Ureter (tissue), 1 donor: ENCODE data around the gene CDK9. TPM values are rescaled to one million over a fixed set of nuclear protein-coding genes. Genes with fewer than 3 reads are reported as not detected.
A peak's percentile ranks its signal among the peaks of the same experiment; 100 is the strongest.

ENCODE experiments used
- DNase-seq: peaks from one replicate; pipeline ENCODE4 v3.0.0-alpha.2; 2020; ENCODE audit warnings: low spot score
- total RNA-seq: library from RNA; stranded (reverse); gene quantifications from one replicate; pipeline ENCODE4 v1.2.4, GENCODE V29; 2023
- donor health status: DM: yes; HTN: yes; CAD: no.

CDK9 gene
- total RNA-seq, 1 donor from 2014 or later, result 81.0 TPM

GRCh38 chr9:127803507-127804352 is 17.9 kb downstream of the CDK9 start:
- peak; percentile 80 for DNase-seq

DNA sequence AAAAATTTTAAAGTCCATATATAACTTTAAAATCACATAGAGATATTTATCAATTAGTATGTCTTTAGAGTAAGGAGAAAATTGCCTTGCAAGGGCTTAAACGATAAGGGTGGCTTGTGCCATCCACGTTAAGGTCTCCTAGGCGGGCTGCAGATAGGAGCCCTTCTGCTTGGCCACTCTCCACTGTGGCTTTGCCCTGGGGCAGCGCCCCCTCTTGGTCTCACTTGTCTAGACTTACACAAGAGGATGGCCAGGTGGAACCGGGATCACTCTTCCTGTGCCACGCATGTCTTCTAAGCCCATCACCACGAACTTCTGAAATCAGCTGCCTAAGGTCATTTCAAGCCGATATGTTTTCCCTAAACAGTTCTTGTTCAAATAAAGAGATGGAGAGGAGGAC is 19.8 kb downstream of the CDK9 start:
- DNase-seq, result no peak

DNA sequence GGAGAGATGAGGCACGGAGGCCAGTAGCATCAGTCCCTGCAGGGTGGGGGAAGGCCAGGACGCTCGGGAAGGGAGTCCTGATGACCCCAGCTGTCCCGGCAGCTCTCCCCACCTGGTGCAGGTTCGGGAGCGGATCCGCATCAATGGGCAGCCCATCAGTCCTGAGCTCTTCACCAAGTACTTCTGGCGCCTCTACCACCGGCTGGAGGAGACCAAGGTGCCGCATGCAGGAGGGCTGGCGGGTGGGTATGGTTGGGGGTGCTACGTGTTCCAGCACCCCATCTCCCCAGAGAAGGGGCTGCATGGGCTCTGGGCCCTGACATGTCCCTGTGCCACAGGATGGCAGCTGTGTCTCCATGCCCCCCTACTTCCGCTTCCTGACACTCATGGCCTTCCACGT is 21.0 kb downstream of the CDK9 start:
- DNase-seq, result no peak

- no peak for DNase-seq
These were observed 22.6 kb downstream of the CDK9 start for GRCh38 chr9:127808347-127809001.

- no peak for DNase-seq
These were observed 23.2 kb downstream of the CDK9 start for GRCh38 chr9:127809002-127809539.

GRCh38 chr9:127809540-127810377 is 23.9 kb downstream of the CDK9 start:
- DNase-seq, result no peak

- no peak for DNase-seq
These were observed 24.7 kb downstream of the CDK9 start for GRCh38 chr9:127810378-127811187.

DNA sequence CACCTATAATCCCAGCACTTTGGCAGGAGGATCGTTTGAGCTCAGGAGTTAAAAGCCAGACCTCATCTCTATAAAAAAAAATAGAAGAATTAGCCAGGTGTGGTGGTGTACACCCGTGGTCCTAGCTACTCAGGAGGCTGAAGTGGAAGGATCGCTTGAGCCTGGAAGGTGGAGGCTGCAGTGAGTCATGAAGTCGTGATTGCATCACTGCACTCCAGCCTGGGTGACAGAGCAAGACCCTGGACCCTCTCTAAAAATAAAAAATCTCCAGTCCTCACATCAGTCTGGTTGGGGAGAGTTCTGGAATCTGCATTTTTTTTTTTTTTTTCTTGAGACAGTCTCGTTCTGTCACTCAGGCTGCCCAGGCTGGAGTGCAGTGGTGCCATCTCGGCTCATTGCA is 26.2 kb downstream of the CDK9 start:
- no peak for DNase-seq

- DNase-seq, result no peak
These were observed 27.3 kb downstream of the CDK9 start for GRCh38 chr9:127812936-127813675.

DNA sequence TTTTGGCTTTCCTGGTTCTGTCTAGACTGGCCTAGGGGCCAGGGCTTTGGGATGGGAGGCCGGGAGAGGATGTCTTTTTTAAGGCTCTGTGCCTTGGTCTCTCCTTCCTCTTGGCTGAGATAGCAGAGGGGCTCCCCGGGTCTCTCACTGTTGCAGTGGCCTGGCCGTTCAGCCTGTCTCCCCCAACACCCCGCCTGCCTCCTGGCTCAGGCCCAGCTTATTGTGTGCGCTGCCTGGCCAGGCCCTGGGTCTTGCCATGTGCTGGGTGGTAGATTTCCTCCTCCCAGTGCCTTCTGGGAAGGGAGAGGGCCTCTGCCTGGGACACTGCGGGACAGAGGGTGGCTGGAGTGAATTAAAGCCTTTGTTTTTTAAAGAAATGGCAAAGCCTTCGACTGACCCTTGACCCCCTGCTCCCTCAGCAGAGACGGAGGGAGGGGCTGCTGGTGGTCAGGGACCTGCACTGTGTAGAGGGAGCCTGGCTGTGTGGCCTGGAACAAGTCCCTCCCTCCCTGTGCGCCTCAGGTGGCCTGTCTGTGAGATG is 27.9 kb downstream of the CDK9 start:
- DNase-seq, result no peak

DNA sequence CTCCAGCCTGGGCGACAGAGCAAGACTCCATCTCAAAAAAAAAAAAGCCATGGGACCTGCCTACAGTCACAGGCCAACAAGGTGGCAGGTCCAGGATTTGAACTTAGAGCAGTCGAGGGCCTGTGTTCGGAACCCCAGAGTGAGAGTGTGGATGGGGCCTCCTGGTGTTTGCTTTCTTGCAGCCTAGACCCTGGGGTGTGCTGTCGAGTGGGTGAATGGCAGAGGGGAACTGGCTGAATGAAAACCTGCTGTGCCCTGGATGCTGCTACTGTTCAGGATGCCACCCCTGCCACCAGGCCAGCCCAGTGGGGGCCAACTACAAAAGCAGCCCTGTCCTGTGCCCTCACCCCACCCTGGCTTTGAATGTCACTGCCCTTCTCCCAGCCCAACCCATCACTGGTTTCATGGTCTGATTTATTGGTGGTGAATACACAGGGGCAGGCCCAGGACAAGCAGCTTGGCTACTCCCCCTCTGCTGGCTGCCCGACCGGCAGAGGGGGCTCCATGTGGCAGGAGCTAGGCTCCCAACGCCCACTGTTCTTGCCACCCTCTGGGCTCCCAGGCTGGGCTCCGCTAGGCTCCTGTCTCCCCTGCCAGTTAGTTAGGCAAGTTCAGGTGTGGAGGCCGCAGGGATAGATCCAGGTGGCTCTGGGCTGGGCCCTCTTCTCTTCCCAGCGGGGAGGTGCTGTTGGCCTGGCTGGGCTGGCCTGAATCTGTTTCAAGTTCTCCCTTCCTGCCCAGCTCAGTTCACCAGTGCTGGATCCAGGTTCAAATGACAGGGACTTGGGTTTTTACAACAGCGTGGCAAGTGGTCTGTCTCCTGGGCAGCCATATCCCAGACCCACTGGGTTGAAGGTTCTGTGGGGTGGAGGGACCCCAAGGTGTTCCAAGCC is 29.0 kb downstream of the CDK9 start:
- DNase-seq, result no peak

DNA sequence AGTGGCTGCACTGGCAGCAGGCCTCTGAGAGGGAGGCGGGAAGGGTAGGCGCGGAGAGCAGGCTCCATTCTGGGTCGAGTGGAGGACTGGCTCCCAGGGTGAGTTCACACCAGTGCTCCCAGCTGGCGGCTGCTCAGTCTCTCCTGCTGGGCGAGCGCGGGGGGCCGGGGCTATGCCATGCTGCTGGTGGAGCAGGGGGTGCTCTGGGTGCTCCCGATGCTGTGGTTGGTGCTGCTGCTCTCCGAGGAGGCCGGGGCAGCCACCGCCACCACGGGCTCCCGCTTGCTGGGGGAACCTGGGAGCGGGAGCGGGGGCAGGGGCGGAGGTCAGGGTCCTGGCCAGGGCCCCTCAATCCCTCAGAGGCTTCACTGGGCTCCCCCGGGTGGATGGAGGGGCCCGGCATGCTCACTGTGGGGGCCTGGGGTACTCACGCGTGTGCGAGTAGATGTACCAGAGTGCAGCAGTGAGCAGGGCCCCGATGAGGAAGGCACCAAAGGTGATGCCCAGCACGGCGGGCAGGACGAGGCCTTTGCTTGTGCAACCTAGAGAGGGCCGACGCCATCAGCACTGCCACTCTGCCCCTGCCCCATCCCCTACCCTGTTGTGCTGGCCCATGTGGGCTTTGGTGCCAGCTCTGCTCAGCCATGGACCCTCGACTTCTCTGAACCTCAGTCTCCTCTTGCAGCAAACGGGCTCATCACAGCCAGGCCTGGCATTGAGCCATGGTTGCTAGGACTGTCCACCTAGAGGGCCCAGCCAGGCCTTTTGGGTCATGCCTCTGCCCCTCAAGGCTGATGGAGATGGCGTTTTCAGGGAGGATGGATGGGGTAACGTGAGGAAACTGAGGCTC is 29.9 kb downstream of the CDK9 start:
- DNase-seq, result no peak

DNA sequence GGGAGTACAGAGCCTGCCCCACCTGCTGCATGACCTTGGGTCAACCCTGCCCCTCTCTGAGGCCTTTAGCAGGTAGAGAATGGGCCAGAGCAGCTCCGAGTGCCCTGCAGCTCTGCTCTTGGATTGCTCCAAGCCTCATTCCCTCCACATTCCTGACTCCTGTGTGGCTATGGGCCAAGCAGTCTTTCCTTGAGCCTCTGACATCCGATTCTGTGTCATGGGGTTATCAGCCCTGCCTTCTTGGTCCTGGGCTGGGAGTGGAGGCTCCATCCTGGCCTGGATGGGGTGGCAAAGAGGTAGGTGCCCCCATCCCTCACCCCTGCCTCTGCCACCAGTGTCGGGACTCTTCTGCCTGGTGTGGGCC is 30.5 kb downstream of the CDK9 start:
- no peak for DNase-seq

- DNase-seq, result no peak
These were observed 30.9 kb downstream of the CDK9 start for GRCh38 chr9:127816728-127817127.

- DNase-seq, result no peak
These were observed 32.1 kb downstream of the CDK9 start for GRCh38 chr9:127817881-127818434.

GRCh38 chr9:127818574-127818973 is 32.7 kb downstream of the CDK9 start:
- DNase-seq, result no peak

DNA sequence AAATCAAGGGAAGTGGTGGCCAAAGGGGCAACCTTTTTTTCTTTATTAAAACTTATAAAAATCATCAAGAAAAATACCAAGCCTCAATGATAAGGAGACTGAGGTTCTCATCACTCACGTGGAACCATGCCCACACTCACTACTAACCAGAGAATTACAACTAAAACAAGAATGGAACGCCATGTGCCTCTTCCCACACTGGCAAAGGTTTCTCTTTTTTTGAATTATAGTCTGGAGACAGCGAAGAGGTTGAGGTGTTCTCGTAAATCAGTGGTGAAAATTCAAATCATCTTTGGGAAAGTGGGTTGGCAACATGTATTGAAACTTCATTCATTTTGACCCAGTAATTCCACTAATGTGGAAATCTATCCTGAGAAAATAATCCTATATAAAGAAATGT is 36.3 kb downstream of the CDK9 start:
- DNase-seq, result no peak
